Neural progenitor cell (in vitro differentiated cells): ENCODE results near the gene TP63. TPM values are rescaled to one million over a fixed set of nuclear protein-coding genes. Genes with fewer than 3 reads are reported as not detected.

Experiments
- DNase-seq: peaks from one replicate; pipeline ENCODE4 v3.0.0-alpha.2; 2016; ENCODE audit warnings: low spot score
- H2AFZ ChIP-seq: fragments of 200-600 bp; sonication (generic); replicated peaks from 2 replicates; pipeline ENCODE4 v1.6.1; 2016; ENCODE audit warnings: antibody characterized with exemption
- H3F3A ChIP-seq: fragments of 200-600 bp; sonication (generic); 2 replicates; pipeline ENCODE4 v1.6.1; 2016; ENCODE audit warnings: antibody characterized with exemption, low read depth
- H3K27ac ChIP-seq: fragments of 200-600 bp; sonication (generic); 2 replicates; pipeline ENCODE4 v1.5.1; 2016; ENCODE audit warnings: mild to moderate bottlenecking
- H3K27me3 ChIP-seq: fragments of 200-600 bp; sonication (generic); 2 replicates; pipeline ENCODE4 v1.6.1; 2016; ENCODE audit warnings: mild to moderate bottlenecking, moderate library complexity
- H3K36me3 ChIP-seq: fragments of 200-600 bp; sonication (generic); 2 replicates; pipeline ENCODE4 v1.5.1; 2016
- H3K4me1 ChIP-seq: fragments of 200-600 bp; sonication (generic); 2 replicates; pipeline ENCODE4 v1.6.1; 2016; ENCODE audit warnings: mixed run types
- H3K4me2 ChIP-seq: fragments of 200-600 bp; sonication (generic); 2 replicates; pipeline ENCODE4 v1.6.1; 2016
- H3K4me3 ChIP-seq: fragments of 200-600 bp; sonication (generic); 2 replicates; pipeline ENCODE4 v1.5.1; 2016
- H3K79me2 ChIP-seq: fragments of 200-600 bp; sonication (generic); 2 replicates; pipeline ENCODE4 v1.6.1; 2016; ENCODE audit warnings: low read depth
- H3K9ac ChIP-seq: fragments of 200-600 bp; sonication (generic); 2 replicates; pipeline ENCODE4 v1.6.1; 2016
- H3K9me3 ChIP-seq: fragments of 200-600 bp; sonication (generic); 2 replicates; pipeline ENCODE4 v1.5.1; 2016; ENCODE audit warnings: low read depth
- H4K20me1 ChIP-seq: fragments of 200-600 bp; sonication (generic); 2 replicates; pipeline ENCODE4 v1.6.1; 2016; ENCODE audit warnings: low read depth
- H3K27ac Mint-ChIP-seq: 3 replicates; pipeline ENCODE4 v1.8.0; 2021; ENCODE audit warnings: mixed read lengths
- H3K27me3 Mint-ChIP-seq: 2 replicates; pipeline ENCODE4 v1.8.0; 2022; ENCODE audit warnings: low read depth, mild to moderate bottlenecking, inconsistent platforms, moderate library complexity, mixed read lengths; ENCODE audit not compliant: insufficient read depth
- H3K36me3 Mint-ChIP-seq: 3 replicates; pipeline ENCODE4 v1.8.0; 2021; ENCODE audit warnings: mixed read lengths
- H3K4me1 Mint-ChIP-seq: 3 replicates; pipeline ENCODE4 v1.8.0; 2021; ENCODE audit warnings: mixed read lengths
- H3K4me3 Mint-ChIP-seq: 3 replicates; pipeline ENCODE4 v1.8.0; 2021; ENCODE audit warnings: mild to moderate bottlenecking, moderate library complexity, mixed read lengths
- H3K9me3 Mint-ChIP-seq: 3 replicates; pipeline ENCODE4 v1.8.0; 2020; ENCODE audit warnings: mixed read lengths
- EZH2 ChIP-seq: fragments of 200-600 bp; sonication (generic); IDR thresholded peaks from 2 replicates; pipeline ENCODE4 v1.6.1; 2017; ENCODE audit warnings: antibody characterized with exemption, mild to moderate bottlenecking, moderate library complexity
- EZH2phosphoT487 ChIP-seq: fragments of 200-600 bp; sonication (generic); IDR thresholded peaks from 2 replicates; pipeline ENCODE4 v1.6.1; 2017; ENCODE audit warnings: antibody characterized with exemption
- total RNA-seq: library from RNA; depleted of rRNA; stranded (reverse); fragments of >200 nt; gene quantifications from 2 replicates; pipeline ENCODE4 v1.2.3, GENCODE V29; 2015; ENCODE audit warnings: low replicate concordance
- TF ChIP-seq, protein P1 (sequence below): fragments of 200-600 bp; sonication (generic); IDR thresholded peaks from 2 replicates; pipeline ENCODE4 v1.5.1; 2017; ENCODE audit warnings: antibody characterized with exemption, mild to moderate bottlenecking

The TP63 gene
- total RNA-seq, 1 donor from 2014 or later = 0.62 TPM

GRCh38 chr3:189789432-189789831 is 158.2 kb downstream of the TP63 start:
- H3K4me2 ChIP-seq = no peak overlapping the region
- no peak overlapping the region for H3K27ac Mint-ChIP-seq

GRCh38 chr3:189790658-189791057 is 159.5 kb downstream of the TP63 start:
- Histone ChIP-seq H3K4me3 (no peak overlapping the region), H3K36me3 (no peaks in the 10 kb centered on the region), H3K27ac (no peak overlapping the region), H3F3A (no peaks in the 10 kb centered on the region), H2AFZ (no peak overlapping the region), H3K4me2 (no peak overlapping the region), H3K79me2 (no peaks in the 10 kb centered on the region), H3K4me1 (no peaks in the 10 kb centered on the region), H4K20me1 (no peaks in the 10 kb centered on the region), H3K9me3 (no peaks in the 10 kb centered on the region), H3K9ac (no peak overlapping the region), H3K27me3 (peaks cover 28% of the 10 kb centered on the region)
- H3K4me1 Mint-ChIP-seq = no peaks in the 10 kb centered on the region
- no peaks in the 10 kb centered on the region for H3K36me3 Mint-ChIP-seq
- H3K9me3 Mint-ChIP-seq = no peaks in the 10 kb centered on the region
- TF ChIP-seq EZH2phosphoT487 = no peak
- TF ChIP-seq EZH2 = no peak
- TF ChIP-seq, protein P1, sequence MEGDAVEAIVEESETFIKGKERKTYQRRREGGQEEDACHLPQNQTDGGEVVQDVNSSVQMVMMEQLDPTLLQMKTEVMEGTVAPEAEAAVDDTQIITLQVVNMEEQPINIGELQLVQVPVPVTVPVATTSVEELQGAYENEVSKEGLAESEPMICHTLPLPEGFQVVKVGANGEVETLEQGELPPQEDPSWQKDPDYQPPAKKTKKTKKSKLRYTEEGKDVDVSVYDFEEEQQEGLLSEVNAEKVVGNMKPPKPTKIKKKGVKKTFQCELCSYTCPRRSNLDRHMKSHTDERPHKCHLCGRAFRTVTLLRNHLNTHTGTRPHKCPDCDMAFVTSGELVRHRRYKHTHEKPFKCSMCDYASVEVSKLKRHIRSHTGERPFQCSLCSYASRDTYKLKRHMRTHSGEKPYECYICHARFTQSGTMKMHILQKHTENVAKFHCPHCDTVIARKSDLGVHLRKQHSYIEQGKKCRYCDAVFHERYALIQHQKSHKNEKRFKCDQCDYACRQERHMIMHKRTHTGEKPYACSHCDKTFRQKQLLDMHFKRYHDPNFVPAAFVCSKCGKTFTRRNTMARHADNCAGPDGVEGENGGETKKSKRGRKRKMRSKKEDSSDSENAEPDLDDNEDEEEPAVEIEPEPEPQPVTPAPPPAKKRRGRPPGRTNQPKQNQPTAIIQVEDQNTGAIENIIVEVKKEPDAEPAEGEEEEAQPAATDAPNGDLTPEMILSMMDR = no peak
- H3K4me3 Mint-ChIP-seq = no peak overlapping the region
- DNase-seq = no peak
- no peak overlapping the region for H3K27ac Mint-ChIP-seq
- peaks cover 4% of the 10 kb centered on the region for H3K27me3 Mint-ChIP-seq

More at GRCh38 chr3:189789432-189789831, 158.2 kb downstream of the TP63 start:
- Histone ChIP-seq H3F3A (no peaks in the 10 kb centered on the region), H3K4me1 (no peaks in the 10 kb centered on the region), H3K27ac (no peak overlapping the region), H3K9me3 (no peaks in the 10 kb centered on the region), H3K9ac (no peak overlapping the region), H2AFZ (no peak overlapping the region), H4K20me1 (no peaks in the 10 kb centered on the region), H3K36me3 (no peaks in the 10 kb centered on the region), H3K27me3 (peaks cover 23% of the 10 kb centered on the region), H3K4me3 (no peak overlapping the region), H3K79me2 (no peaks in the 10 kb centered on the region)
- Mint-ChIP-seq H3K9me3 (no peaks in the 10 kb centered on the region), H3K4me3 (no peak overlapping the region), H3K4me1 (no peaks in the 10 kb centered on the region), H3K36me3 (no peaks in the 10 kb centered on the region), H3K27me3 (peaks cover 4% of the 10 kb centered on the region)
- DNase-seq = no peak
- TF ChIP-seq, protein P1 = no peak
- no peak for TF ChIP-seq EZH2
- TF ChIP-seq EZH2phosphoT487 = no peak

- H3K9me3 Mint-ChIP-seq = no peaks in the 10 kb centered on the region
- Histone ChIP-seq H3K27me3 (peaks cover 44% of the 10 kb centered on the region), H3K79me2 (no peaks in the 10 kb centered on the region), H3K9ac (no peak overlapping the region), H4K20me1 (no peaks in the 10 kb centered on the region), H3K9me3 (no peaks in the 10 kb centered on the region), H3K36me3 (no peaks in the 10 kb centered on the region), H2AFZ (no peak overlapping the region), H3K4me2 (no peak overlapping the region), H3K4me3 (no peak overlapping the region), H3K27ac (no peak overlapping the region), H3K4me1 (peaks cover 3% of the 10 kb centered on the region), H3F3A (peaks cover 1% of the 10 kb centered on the region)
- H3K36me3 Mint-ChIP-seq = no peaks in the 10 kb centered on the region
- TF ChIP-seq, protein P1 = no peak
- no peak for TF ChIP-seq EZH2phosphoT487
- no peak for TF ChIP-seq EZH2
- no peak overlapping the region for H3K27ac Mint-ChIP-seq
- peaks cover 5% of the 10 kb centered on the region for H3K4me1 Mint-ChIP-seq
- peaks cover 7% of the 10 kb centered on the region for H3K27me3 Mint-ChIP-seq
- DNase-seq = no peak
- H3K4me3 Mint-ChIP-seq = no peak overlapping the region
These were observed 161.1 kb downstream of the TP63 start for GRCh38 chr3:189792046-189792929.
